Lung (tissue), 16 donors: Measurements from ENCODE around the gene ABHD12. TPM values are rescaled to one million over a fixed set of nuclear protein-coding genes. Genes with fewer than 3 reads are reported as not detected.

ENCODE experiments used
- ATAC-seq: fragments of 200-7000 bp; cut with Tn5 transposase; one replicate; pipeline ENCODE4 v1.9.1; 2020; ENCODE audit warnings: moderate number of reproducible peaks; ENCODE audit not compliant: insufficient read depth, low FRiP score
- DNase-seq, 3 donors: peaks; one replicate each; pipeline ENCODE4 v3.0.0-alpha.2; 2013 to 2017
- H3K27ac ChIP-seq, 2 donors: one replicate each; pipeline ENCODE4 v1.5.1; 2013; ENCODE audit warnings: mild to moderate bottlenecking in 2 of 2, moderate library complexity in 2 of 2, control low read depth in 1 of 2, inconsistent platforms in 1 of 2, low read depth in 1 of 2, low read length in 1 of 2
- H3K27me3 ChIP-seq, 3 donors: one replicate each; pipeline ENCODE4 v1.5.1; 2013; ENCODE audit warnings: low read length in 2 of 3; ENCODE audit not compliant: control insufficient read depth in 3 of 3, insufficient read depth in 3 of 3
- H3K36me3 ChIP-seq, 4 donors: one replicate each; pipeline ENCODE4 v1.5.1; 2013; ENCODE audit warnings: low read length in 4 of 4, mild to moderate bottlenecking in 1 of 4, moderate library complexity in 1 of 4; ENCODE audit not compliant: control insufficient read depth in 4 of 4, insufficient read depth in 4 of 4
- H3K4me1 ChIP-seq, 5 donors: one replicate each; pipeline ENCODE4 v1.5.1; 2013; ENCODE audit warnings: low read length in 5 of 5, mild to moderate bottlenecking in 2 of 5, moderate library complexity in 1 of 5; ENCODE audit not compliant: control insufficient read depth in 5 of 5, insufficient read depth in 5 of 5
- H3K4me3 ChIP-seq: one replicate; pipeline ENCODE4 v1.5.1; 2013; ENCODE audit warnings: mild to moderate bottlenecking, control low read depth, moderate library complexity
- H3K9ac ChIP-seq, 2 donors: one replicate each; pipeline ENCODE4 v1.5.1; 2013; ENCODE audit warnings: low read length in 2 of 2, control low read depth in 1 of 2; ENCODE audit not compliant: insufficient read depth in 1 of 2
- H3K9me3 ChIP-seq, 4 donors: one replicate each; pipeline ENCODE4 v1.5.1; 2013; ENCODE audit warnings: low read length in 3 of 4, mild to moderate bottlenecking in 1 of 4, moderate library complexity in 1 of 4; ENCODE audit not compliant: control insufficient read depth in 4 of 4, insufficient read depth in 3 of 4
- WGBS, 2 donors: extraction: QIAGEN DNeasy Blood & Tissue Kit; methylation state at CpG; one replicate each; pipeline ENCODE4 v1.1.7; 2013; 5-methylcytosine and 5-hydroxymethylcytosine counted together
- long read RNA-seq, 5 donors: transcript quantifications; one replicate each; lab custom pipeline, GENCODE V29; 2026
- polyA plus RNA-seq, 2 donors: library from polyadenylated mRNA; stranded (reverse); fragments of 200-250 nt; gene quantifications; one replicate each; pipeline ENCODE4 v1.2.1, GENCODE V29; 2013
- total RNA-seq, 2 donors: library from RNA; depleted of rRNA in 1 of 2; stranded (reverse); fragments of >200 nt in 1 of 2; gene quantifications; one replicate each; pipeline ENCODE4 v1.2.1, GENCODE V29; 2014 to 2021
- TF ChIP-seq, protein P1 (sequence below): IDR thresholded peaks from 2 replicates; pipeline ENCODE4 v1.5.1; 2012; ENCODE audit warnings: mild to moderate bottlenecking; ENCODE audit errors: control extremely low read depth, extremely low read depth
- donor health status: control.
- donor health status: control.
- donor health status: Bipolar disorder and iron deficiency.
- donor health status: healthy.
- donor health status: DM: yes; HTN: yes; CAD: no.

The ABHD12 gene
- 10 to 100 TPM; 34.3 to 58.1 TPM for total RNA-seq
- 10 to 100 TPM; 38.3 to 51.0 TPM for polyA plus RNA-seq
- long read RNA-seq, donor 1, transcript ABHD12-201 (13 exons, 2,117 nt): major isoform, 8 of 10 reads
- long read RNA-seq, donor 1, partial matches to known transcripts: 0 of 10 reads
- long read RNA-seq, donor 1, other reads (novel, unspliced or antisense): 0 of 10 reads
- long read RNA-seq, donor 2, partial matches to known transcripts: 0 of 6 reads
- long read RNA-seq, donor 2, other reads (novel, unspliced or antisense): 0 of 6 reads
- long read RNA-seq, donor 3, partial matches to known transcripts: 0 of 3 reads
- long read RNA-seq, donor 3, other reads (novel, unspliced or antisense): 0 of 3 reads
- long read RNA-seq, donor 4, partial matches to known transcripts: 0 of 2 reads
- long read RNA-seq, donor 4, other reads (novel, unspliced or antisense): 0 of 2 reads
- long read RNA-seq, donor 5, transcript ABHD12-201 (13 exons, 2,117 nt): major isoform, 17 of 19 reads
- long read RNA-seq, donor 5, partial matches to known transcripts: 0 of 19 reads
- long read RNA-seq, donor 5, other reads (novel, unspliced or antisense): 0 of 19 reads

DNA sequence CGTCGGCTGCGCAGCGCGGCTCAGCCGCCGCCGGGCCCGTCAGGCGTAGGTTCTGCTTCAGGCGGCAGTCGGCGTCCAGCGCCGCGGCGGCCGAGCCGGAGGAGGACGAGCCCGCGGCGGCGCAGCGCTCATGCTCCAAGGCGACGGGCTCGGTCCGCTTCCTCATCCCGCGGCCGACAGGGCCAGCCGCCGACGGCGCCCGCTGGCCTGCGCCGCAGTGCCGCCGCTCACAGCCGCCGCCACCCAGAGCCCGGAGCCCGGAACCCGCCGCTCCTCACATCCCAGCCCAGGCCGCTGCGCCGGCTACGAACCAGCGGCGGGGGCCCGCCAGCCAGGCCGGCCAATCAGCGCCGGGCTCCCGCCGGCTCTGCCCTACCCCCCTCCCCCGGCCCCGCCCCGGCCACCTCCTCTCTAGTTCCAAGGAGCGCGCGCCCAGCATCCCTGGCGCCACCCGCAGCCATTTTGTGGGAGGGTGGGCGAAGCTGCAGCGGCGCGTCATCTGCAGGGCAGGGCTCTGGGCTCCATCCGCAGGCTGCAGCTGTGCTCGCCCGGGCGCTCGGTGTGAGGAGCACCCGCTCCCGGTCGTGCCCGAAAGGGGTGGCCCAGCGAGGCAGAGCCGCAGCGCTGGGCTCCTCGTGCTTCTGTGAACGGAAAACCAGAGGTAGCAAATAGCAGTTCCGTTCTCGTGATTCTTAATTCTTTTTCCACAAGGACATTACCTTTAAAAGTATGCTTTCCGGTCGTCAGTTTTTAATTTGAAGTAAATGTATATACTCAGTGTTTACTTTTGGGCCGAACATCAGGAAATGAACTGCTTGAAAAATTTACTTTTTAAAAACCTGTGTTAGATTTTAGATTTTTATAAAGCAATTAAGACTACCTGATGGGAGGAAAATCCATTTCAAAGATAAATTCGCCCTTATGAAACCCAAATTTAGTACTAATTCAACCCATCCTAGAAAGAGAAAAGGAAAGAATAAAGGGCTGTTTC, at the start of gene ABHD12:
TSS of gene ABHD12 (minus strand) at position 298 of the 991 bp plus-strand sequence. CDS start at position 166, 132 bp downstream.
- Histone ChIP-seq H3K4me1 (peaks cover 2 to 6% (median 4%) of the 10 kb centered on the region in 5 donors), H3K9me3 (no peaks in the 10 kb centered on the region), H3K36me3 (no peaks in the 10 kb centered on the region), H3K27me3 (no peaks in the 10 kb centered on the region), H3K4me3 (peak within 1 kb of the TSS; percentile 93), H3K9ac (peak within 1 kb of the TSS; percentile 55 to 95), H3K27ac (peak within 1 kb of the TSS; percentile 85 to 96)
- 0 to 1% methylated on average over 45 to 91 of the region's 91 CpGs for WGBS, 2 donors
- ATAC-seq (peak; percentile 98), DNase-seq (peak; percentile 98)
- TF ChIP-seq, protein P1, sequence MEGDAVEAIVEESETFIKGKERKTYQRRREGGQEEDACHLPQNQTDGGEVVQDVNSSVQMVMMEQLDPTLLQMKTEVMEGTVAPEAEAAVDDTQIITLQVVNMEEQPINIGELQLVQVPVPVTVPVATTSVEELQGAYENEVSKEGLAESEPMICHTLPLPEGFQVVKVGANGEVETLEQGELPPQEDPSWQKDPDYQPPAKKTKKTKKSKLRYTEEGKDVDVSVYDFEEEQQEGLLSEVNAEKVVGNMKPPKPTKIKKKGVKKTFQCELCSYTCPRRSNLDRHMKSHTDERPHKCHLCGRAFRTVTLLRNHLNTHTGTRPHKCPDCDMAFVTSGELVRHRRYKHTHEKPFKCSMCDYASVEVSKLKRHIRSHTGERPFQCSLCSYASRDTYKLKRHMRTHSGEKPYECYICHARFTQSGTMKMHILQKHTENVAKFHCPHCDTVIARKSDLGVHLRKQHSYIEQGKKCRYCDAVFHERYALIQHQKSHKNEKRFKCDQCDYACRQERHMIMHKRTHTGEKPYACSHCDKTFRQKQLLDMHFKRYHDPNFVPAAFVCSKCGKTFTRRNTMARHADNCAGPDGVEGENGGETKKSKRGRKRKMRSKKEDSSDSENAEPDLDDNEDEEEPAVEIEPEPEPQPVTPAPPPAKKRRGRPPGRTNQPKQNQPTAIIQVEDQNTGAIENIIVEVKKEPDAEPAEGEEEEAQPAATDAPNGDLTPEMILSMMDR: no peak

DNA sequence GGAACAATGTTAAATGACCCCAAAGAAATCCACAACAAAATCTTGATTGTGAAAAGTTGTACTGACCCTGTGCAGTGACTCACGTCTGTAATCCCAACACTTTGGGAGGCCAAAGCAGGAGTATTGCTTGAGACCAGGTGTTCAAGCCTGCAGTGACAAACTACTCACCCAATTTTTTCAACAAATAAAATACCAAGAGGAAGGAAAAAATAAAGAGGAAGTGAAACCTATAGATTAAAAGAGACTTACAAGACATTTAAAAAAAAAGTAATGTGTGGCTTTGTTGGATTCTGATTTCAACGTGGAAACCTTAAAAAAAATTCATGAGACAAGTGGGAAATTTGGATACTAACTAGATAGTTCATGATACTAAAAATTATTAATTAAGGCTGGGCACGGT, 48.7 kb upstream of the ABHD12 start:
- Histone ChIP-seq H3K9me3 (no peaks in the 10 kb centered on the region), H3K36me3 (peaks cover 0 to 7% (median 3%) of the 10 kb centered on the region in 4 donors), H3K9ac (no peak overlapping the region), H3K4me1 (peaks cover 0 to 5% (median 0%) of the 10 kb centered on the region in 5 donors), H3K27ac (no peak overlapping the region), H3K27me3 (no peaks in the 10 kb centered on the region), H3K4me3 (no peak overlapping the region)
- DNase-seq: no peak
- ATAC-seq: no peak
- TF ChIP-seq, protein P1: no peak
- 67 to 74% methylated on average over 3 of the region's 3 CpGs for WGBS, 2 donors

DNA sequence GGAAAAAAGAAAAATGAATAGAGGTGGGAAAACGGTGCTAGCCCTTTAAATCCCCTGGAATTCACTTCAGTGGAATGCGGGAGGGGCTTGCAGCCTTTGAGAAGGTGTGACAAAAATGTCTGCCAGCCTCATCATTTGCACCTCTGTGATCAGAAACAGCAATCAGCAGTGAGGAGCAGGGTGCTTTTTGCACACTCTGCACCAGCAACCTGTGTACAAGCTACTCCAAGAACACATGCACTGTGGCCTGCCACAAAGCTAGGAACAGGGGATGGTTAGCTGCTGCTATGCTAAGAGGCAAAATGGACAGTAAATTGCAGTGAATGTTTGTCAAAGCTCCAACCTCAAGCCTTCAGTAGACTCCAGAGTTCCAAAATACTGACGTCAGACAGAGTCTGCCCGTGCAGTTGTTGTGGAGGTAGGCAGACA, 46.5 kb upstream of the ABHD12 start:
- 54 to 74% methylated on average over 4 of the region's 4 CpGs for WGBS, 2 donors
- no peak overlapping the region for H3K27ac ChIP-seq

More for the DNA sequence above, 46.5 kb upstream of the ABHD12 start:
- Histone ChIP-seq H3K36me3 (peaks cover 0 to 8% (median 3%) of the 10 kb centered on the region in 4 donors), H3K27me3 (no peaks in the 10 kb centered on the region), H3K9me3 (no peaks in the 10 kb centered on the region), H3K9ac (no peak overlapping the region), H3K4me3 (no peak overlapping the region), H3K4me1 (peaks cover 0 to 5% (median 0%) of the 10 kb centered on the region in 5 donors)
- TF ChIP-seq, protein P1: no peak
- DNase-seq: peak in 2 of 3 donors; percentile 8 to 14
- ATAC-seq: no peak
